Right cardiac atrium (tissue), 5 donors: ENCODE results near the gene ASPG. TPM values are rescaled to one million over a fixed set of nuclear protein-coding genes. Genes with fewer than 3 reads are reported as not detected.

Source experiments
- ATAC-seq, 2 donors: fragments of 200-7000 bp; cut with Tn5 transposase; one replicate each; pipeline versions ENCODE4 v1.8.0 to v1.9.1; 2020; ENCODE audit warnings: moderate library complexity in 2 of 2, mild to moderate bottlenecking in 1 of 2
- DNase-seq, 3 donors: peaks; one replicate each; pipeline ENCODE4 v3.0.0-alpha.2; 2020
- H3K27ac ChIP-seq: one replicate; pipeline ENCODE4 v1.5.1; 2013; ENCODE audit warnings: mild to moderate bottlenecking, low read length, control low read depth, moderate library complexity
- H3K27me3 ChIP-seq: one replicate; pipeline ENCODE4 v1.6.1; 2013; ENCODE audit not compliant: control insufficient read depth, insufficient read depth
- H3K4me1 ChIP-seq: one replicate; pipeline ENCODE4 v1.6.1; 2013; ENCODE audit warnings: low read length; ENCODE audit not compliant: control insufficient read depth, insufficient read depth
- H3K4me3 ChIP-seq: one replicate; pipeline ENCODE4 v1.5.1; 2013; ENCODE audit warnings: low read length, control low read depth
- H3K9me3 ChIP-seq: one replicate; pipeline ENCODE4 v1.6.1; 2013; ENCODE audit warnings: low read length; ENCODE audit not compliant: control insufficient read depth
- WGBS: extraction: QIAGEN DNeasy Blood & Tissue Kit; methylation state at CpG from one replicate; pipeline ENCODE4 v1.1.7; 2013; 5-methylcytosine and 5-hydroxymethylcytosine counted together
- intact Hi-C, 4 donors: fragments of 100-400 bp; cut with DNase I; formaldehyde crosslinking; loops; one replicate each; pipeline versions ENCODE4 v1.11.0 to v1.14.0; 2022 to 2023
- polyA plus RNA-seq: library from polyadenylated mRNA; stranded (reverse); fragments of 200-250 nt; gene quantifications from one replicate; pipeline ENCODE4 v1.2.3, GENCODE V29; 2013
- total RNA-seq, 4 donors: library from RNA; stranded (reverse); fragmentation: NEBNext Ultra II Directional; extraction: Animal tissue kit (Norgen Biotek cat#: 25700); gene quantifications; one replicate each; pipeline ENCODE4 v1.2.1, GENCODE V29; 2021
- donor health status: healthy with polysubstance abuse.
- donor health status: DM: no; HTN: yes; CAD: no.
- donor health status: DM: no; HTN: no; CAD: no.
- donor health status: DM: no; HTN: yes; CAD: no; lungs with severe emphysema.
- donor health status: DM: yes; HTN: yes; CAD: no.

Gene ASPG
- total and polyA plus RNA-seq, 5 donors, result 99.1 to 307 (median 174) TPM

DNA sequence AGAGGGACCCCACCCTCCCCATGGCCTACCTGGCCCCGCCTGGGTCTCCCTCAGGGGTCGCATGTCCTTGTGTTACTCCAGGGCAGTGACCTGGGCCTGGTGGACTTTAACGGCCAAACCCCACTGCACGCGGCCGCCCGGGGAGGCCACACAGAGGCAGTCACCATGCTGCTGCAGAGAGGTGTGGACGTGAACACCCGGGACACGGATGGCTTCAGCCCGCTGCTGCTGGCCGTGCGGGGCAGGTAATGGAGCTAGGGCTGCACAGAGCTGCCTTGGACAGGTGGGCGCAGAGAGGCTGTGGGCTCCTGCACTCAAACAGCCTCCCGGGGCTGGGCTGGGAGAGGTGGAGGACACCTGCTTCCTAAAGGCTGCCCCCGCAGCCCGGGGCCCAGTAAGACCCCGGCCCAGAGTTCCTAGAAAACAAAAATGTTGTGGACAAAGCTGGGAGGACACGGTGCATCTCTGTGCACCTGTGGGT, 21.6 kb downstream of the ASPG start:
- Histone ChIP-seq H3K4me3 (no peak overlapping the region), H3K27me3 (no peaks in the 10 kb centered on the region), H3K9me3 (no peaks in the 10 kb centered on the region), H3K27ac (no peak overlapping the region), H3K4me1 (no peaks in the 10 kb centered on the region)
- intact Hi-C loops, result no loop called here
- DNase-seq (peak; percentile 11 to 54 (median 35)), ATAC-seq (no peak)
- WGBS, result 87% methylated on average over 19 of the region's 19 CpGs

- no peaks in the 10 kb centered on the region for H3K27me3 ChIP-seq
- ATAC-seq (no peak), DNase-seq (peak; percentile 11 to 57 (median 31))
- H3K27ac ChIP-seq, result no peak overlapping the region
- 75% methylated on average over 32 of the region's 32 CpGs for WGBS
- H3K4me1 ChIP-seq, result no peaks in the 10 kb centered on the region
- H3K9me3 ChIP-seq, result no peaks in the 10 kb centered on the region
- intact Hi-C loops, result no loop called here
- H3K4me3 ChIP-seq, result no peak overlapping the region
Observed at GRCh38 chr14:104107611-104108569, 22.4 kb downstream of the ASPG start.

DNA sequence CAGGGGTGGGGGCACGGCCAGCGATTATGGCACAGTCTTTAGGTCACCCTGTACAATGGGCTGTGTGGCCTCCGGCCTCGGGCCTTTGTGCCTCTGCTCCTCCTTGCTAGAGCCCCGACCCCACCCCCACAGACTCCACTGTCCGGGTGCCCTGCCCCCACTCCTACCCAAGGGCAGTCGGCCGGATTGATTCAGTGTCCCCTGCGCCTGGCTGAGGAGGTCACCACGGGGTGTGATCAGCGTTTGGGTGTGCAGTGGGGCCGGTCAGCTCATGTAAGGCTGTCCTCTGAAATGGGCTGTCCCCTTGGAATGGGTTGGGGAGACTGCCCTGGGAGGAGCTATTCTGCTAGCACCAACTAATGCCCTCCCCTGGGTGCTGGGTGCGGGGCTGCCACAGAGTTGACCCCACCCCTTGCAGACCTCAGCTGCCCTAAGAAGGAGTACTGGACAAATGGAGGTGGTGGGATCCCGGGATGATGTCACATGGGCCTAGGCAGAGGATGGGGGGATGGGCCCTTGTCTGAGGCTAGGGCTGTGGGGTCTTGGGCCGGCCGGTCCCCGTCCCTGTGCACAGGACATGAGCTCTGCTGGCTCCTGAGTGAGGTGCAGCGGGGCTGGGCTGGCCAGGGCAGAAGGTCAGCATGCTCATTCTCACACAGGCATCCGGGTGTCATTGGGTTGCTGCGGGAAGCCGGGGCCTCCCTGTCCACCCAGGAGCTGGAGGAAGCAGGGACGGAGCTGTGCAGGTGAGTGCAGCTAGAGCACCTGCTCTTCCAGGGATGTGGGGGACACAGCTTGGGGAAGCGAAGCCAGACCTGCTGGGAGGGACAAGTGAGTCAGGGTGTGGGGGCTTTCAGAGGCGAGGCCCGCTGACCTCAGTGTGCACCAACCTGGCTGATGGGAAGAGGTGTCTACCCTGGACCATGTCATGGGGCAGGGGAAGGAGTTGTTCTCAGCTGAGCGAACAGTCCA, 23.4 kb downstream of the ASPG start:
- Histone ChIP-seq H3K9me3 (no peaks in the 10 kb centered on the region), H3K27me3 (no peaks in the 10 kb centered on the region), H3K4me1 (no peaks in the 10 kb centered on the region), H3K4me3 (no peak overlapping the region), H3K27ac (no peak overlapping the region)
- ATAC-seq (no peak), DNase-seq (peak; percentile 10 to 50 (median 32))
- whole genome bisulfite sequencing, result 62% methylated on average over 26 of the region's 26 CpGs
- intact Hi-C loops, result no loop called here

- 89% methylated on average over 24 of the region's 24 CpGs for WGBS
- H3K4me1 ChIP-seq, result no peaks in the 10 kb centered on the region
- H3K27ac ChIP-seq, result no peak overlapping the region
- H3K9me3 ChIP-seq, result no peaks in the 10 kb centered on the region
- ATAC-seq, result no peak
- intact Hi-C loops, result no loop called here
- H3K27me3 ChIP-seq, result no peaks in the 10 kb centered on the region
- peak in 2 of 3 donors; percentile 8 to 33 for DNase-seq
- no peak overlapping the region for H3K4me3 ChIP-seq
Observed at GRCh38 chr14:104109731-104110361, 24.3 kb downstream of the ASPG start.

DNA sequence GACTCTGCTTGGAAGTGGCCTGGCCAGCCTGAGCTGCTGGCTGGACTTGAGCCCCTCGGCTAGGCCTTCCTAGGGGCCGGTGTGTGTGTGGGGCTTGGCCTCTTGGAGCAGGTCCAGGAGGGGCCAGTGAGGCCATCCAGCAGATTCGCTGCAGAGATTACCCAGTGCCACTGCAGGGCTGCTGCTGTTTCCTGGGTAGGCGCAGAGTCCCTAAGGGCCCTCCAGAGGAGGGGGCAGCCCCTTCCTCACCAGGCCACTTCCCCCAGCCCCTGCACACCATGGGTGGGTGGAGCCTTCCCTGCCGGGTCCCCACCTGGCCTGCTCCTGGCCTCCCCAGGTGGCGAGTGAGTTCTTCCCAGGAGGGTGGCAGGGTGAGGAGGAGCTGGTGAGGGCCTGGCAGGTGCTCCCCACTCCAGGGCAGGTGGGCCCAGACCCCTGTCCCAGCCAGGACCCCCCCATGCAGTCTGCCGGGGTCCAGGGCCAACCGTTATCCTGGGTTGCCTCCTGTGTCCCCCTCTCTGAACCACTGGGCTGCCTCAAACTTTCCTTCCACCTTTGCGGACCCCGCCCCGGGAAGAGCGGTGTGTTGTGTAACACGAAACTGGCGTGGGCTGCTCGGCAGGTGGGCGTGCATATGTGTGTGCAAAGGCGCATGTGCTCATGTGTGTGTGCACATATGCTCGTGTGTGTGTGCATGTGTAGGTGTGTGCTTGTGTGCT, 25.1 kb downstream of the ASPG start:
- no peak for ATAC-seq
- 65% methylated on average over 18 of the region's 18 CpGs for WGBS
- H3K9me3 ChIP-seq, result no peaks in the 10 kb centered on the region
- H3K4me3 ChIP-seq, result no peak overlapping the region
- DNase-seq, result peak; percentile 10 to 44 (median 39)
- no peaks in the 10 kb centered on the region for H3K27me3 ChIP-seq
- no peak overlapping the region for H3K27ac ChIP-seq
- no peaks in the 10 kb centered on the region for H3K4me1 ChIP-seq
- intact Hi-C loops, result no loop called here

- peak; percentile 9 to 50 (median 47) for DNase-seq
- WGBS, result 74% methylated on average over 21 of the region's 21 CpGs
- ATAC-seq, result no peak
- H3K4me1 ChIP-seq, result no peaks in the 10 kb centered on the region
- H3K27me3 ChIP-seq, result no peaks in the 10 kb centered on the region
- H3K4me3 ChIP-seq, result no peak overlapping the region
- H3K27ac ChIP-seq, result no peak overlapping the region
- intact Hi-C loops, result no loop called here
- H3K9me3 ChIP-seq, result no peaks in the 10 kb centered on the region
Observed at GRCh38 chr14:104111301-104112112, 26.0 kb downstream of the ASPG start.

DNA sequence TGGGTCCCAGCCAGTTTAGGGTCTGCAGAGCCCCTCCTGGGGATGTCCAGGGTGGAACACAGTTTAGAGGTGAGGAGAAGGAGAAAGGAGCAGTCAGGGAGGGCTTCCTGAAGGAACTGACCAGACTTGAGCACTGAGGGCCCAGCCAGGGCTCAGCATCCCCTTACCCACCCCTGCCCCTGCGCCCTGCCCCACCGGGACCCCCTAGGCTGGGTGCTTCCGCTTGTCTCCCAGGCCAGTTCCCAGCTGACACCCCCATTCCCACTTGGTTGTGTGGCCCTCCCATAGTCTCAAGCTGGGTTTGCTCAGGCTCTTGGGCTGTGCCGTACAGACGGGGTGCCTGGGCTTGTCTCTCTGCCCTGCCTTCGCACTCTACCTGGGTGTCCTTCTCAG, 26.6 kb downstream of the ASPG start:
- H3K4me3 ChIP-seq, result no peak overlapping the region
- H3K27ac ChIP-seq, result no peak overlapping the region
- 85% methylated on average over 6 of the region's 6 CpGs for WGBS
- peak in 1 of 3 donors; percentile 10 for DNase-seq
- H3K27me3 ChIP-seq, result no peaks in the 10 kb centered on the region
- no peaks in the 10 kb centered on the region for H3K4me1 ChIP-seq
- intact Hi-C loops, result no loop called here
- no peaks in the 10 kb centered on the region for H3K9me3 ChIP-seq
- ATAC-seq, result no peak

DNA sequence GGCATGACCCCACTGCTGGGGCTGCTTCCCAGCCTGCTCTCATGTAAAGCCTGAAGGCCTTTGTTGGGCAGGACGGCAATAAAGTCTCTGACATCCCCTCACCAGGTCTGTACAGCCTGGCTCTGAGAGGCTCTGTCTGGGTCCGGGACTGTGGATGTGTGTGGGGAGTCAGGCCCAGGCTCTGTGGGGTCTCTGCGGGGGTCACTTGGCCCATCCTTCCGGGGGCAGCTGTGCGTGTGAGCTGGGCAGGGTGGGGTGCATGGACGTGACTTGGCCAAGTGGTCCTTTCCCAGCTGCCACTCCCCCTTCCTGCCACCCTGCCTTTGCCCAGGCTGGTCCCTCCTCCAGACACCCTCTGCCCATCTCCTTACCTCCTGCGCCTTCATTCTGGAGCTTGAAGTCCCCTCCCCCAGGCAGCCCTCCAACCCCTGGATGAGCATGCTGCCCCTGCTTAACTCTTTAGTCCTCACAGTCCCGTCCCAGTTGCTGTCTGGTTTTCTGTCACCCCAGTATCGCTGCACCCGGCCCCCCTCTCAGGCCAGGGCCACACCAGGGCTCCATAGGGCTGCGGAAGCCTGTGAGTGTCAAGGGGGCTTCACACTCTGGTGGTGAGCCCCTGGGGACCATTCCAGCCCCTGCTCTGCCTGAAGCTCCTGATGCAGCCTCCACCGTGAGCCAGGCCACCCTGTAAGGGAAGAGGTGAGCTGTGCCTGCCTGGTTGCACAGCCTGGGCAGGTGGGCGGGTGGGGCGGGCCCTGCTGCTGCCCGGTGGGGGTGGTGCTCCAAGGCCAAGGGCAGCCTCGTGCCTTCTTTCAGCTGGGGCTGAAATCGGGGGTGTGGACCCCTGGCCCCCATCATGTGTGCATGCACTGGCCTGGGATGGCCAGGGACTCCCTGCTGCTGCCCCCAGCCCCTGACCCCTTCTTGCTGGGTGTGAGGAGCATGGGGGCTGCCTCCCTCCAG, 27.4 kb downstream of the ASPG start:
- H3K27me3 ChIP-seq, result no peaks in the 10 kb centered on the region
- intact Hi-C loops, result no loop called here
- WGBS, result 64% methylated on average over 17 of the region's 17 CpGs
- H3K4me1 ChIP-seq, result no peaks in the 10 kb centered on the region
- ATAC-seq, result no peak
- no peak overlapping the region for H3K4me3 ChIP-seq
- no peaks in the 10 kb centered on the region for H3K9me3 ChIP-seq
- peak; percentile 15 to 40 (median 29) for DNase-seq
- no peak overlapping the region for H3K27ac ChIP-seq
